SW 1271 (cell line): Measurements from ENCODE around the gene PARD3B.
A peak's percentile ranks its signal among the peaks of the same experiment; 100 is the strongest.

Experiments
- DNase-seq, 2 experiments: peaks; one replicate each; lab custom pipeline; 2025; lab: John Stamatoyannopoulos, UW

Gene PARD3B

GRCh38 chr2:204842068-204842467 is 296.8 kb downstream of the PARD3B start:
- DNase-seq = no peak

GRCh38 chr2:204842661-204843485 is 297.6 kb downstream of the PARD3B start:
- peak; percentile 46 to 73 for DNase-seq

DNA sequence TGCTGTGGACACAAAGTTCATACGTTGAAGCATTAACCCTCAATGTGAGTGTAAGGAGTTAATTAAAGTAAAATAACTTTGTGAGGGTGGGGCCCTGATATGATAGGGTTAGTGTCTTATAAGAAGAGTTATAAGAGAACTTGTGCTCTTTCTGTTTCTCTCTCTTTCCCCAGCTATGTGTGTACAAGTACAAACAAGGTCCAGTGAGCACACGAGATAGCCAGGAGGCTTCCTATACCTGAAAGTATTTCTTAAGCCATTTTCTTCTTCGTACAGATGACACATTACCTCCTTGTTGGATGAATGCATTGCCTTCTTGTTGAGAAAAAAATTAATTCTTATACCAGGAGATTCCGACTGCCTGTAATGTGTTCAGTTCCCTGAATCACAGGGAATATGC is 301.2 kb downstream of the PARD3B start:
- DNase-seq = no peak

DNA sequence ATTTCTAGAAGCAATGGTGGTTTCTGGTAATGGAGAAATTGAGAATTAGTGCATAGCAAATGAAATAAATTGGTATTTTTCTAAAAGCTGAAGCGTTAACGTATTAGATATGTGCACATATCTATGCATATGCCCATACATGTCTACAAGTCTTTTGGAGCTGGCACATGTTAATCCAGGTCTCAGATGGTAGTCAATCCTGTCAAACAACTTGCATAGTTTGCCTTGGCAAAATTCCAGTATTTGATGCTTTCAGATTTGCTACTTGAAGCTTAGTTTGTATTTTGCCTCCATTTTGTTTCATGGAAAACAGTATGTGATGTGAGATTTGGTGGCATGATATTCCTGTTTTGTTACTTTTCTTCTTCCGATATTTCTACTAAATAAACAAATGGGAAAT is 304.6 kb downstream of the PARD3B start:
- DNase-seq = no peak

GRCh38 chr2:204850581-204850980 is 305.3 kb downstream of the PARD3B start:
- no peak for DNase-seq

DNA sequence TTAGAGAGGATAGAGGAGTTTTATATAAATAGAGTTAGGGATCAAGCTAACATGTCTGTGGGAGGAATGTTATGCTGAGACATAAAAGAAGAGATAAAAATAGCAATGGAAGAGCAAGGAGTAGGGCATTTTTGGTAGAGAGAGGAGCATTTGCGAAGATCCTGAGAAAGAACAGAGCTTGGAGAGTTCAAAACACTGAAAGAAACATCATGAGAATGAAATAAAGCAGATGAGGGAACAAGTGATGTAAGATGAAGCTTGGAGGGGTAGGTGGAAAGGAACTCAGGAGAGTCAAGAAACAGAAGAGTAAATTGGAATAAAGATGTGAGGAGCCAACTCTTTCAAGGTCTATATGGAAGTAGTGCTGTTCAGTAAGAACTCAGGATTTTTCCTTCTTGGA is 308.6 kb downstream of the PARD3B start:
- DNase-seq = no peak

DNA sequence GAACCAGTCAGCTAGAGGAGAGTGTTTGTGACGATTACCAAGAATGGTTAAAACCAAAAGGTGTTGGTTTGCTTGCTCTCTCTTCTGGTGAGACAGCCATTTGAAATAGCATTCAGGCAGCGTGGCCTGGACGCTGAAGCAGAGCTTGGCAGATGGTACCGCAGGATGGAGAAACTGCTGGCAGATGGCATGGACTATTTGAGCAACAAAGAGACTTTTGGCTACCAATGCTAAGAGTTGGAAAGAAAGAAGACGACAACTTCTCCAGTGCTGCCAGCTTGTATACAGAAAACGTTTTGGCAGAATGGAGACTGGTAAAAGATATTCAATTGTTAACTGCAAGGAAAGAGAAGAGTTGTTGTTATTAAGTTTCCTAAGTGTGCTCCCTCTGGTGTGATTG is 315.0 kb downstream of the PARD3B start:
- no peak for DNase-seq

DNA sequence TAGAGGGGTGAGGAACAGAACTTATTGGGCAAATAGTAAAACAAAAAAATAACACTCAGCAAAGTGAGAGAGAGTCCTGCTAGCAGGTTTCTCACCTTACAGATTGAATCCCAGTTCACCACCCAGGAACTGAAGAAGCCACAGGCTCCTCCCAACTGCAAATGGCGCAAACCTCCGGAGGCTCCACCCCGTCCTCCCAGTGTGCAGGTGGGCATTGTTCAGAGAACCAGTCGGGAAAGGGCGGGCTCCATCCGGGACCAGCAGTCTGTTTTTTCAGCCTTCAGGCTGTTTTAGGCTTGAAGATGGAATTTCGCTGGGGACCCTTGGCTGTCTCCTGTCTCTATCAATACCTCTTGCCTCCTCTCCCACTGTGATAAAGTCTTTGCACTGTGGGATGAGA is 317.5 kb downstream of the PARD3B start:
- DNase-seq = no peak

- DNase-seq = no peak
Observed at GRCh38 chr2:204863336-204863735, 318.1 kb downstream of the PARD3B start.

DNA sequence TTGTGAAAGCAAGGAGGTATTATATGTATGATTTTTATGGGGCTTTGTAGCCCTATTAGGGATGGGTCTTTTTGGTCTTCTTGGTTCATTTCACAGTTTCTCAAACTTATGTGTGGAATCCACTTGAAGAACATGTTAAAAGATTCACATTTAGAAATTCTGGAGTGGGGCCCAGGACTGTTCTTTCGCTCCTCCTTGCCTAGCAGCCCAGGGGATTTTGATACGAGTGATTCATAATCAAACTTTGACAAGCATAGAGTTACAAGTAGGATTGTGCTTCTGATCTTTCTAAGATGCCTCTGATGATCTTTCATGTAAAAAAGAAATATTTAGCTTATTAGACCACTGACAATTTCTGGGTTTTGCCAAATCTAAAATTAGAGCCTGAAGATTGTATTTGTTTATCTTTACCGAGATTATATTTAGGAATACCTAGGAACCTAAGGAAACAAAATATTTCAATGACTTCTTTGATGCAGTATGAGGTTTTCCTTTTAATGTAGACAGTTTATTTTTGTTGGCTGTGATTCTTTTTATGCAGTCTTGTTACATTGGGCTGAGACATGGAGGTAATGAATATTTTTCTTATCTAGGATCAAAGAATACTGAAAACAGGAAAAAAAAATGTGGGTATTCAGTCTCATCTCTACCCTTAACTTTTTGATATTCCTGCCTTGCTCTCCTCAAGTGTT is 324.0 kb downstream of the PARD3B start:
- no peak for DNase-seq

DNA sequence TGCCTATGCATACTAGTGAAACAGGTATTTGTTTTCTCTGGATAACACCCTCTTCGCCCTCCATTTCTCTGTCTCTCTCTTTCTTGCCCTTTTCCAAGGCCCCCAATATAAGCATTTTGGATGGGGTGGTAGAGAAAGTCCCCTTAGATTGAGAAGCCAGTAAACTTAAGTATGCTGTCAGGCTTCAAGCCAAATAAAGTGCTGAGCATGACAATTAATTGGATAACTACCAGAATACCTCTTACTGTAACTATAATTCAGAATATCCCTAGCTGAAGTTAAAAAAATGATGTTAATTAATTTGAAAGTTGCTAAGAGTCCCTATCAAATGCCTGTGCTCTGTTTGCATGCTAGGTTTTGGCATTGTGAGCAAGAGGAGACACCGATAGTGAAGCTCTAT is 324.8 kb downstream of the PARD3B start:
- DNase-seq = no peak

DNA sequence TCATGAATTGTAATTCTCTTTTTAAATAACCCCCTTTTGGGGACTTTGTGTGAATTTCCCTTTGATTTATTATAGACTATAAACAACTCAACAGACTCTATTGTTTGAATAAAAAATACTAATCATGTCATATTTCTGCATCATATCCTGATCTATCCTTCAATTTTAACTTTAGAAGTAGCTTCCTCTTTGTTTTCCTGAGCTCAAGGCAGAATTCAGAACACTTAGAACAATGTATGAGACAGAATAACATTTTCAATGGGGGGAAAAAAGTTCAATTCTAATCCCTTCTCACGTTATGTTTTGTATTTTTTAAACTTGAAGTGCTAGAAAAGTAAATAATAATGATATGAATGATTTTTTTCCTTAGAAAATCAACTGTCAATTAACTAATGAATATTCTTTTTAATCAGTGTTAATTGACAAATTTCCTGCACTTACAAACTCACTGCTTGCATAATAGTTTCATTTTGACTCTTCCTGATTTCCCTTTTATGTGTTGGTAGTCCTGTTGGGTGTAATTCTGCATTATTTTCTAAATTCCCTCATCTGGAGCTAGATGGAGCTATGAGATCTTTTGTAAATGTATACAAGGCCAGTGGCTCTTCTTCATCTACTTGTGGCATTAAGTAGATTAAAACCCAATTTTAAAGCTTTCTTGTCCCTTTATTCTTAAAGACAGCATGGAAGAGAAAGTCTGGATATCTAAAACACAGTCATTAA is 326.1 kb downstream of the PARD3B start:
- DNase-seq = peak in 1 of 2 experiments; percentile 24

GRCh38 chr2:204876311-204876710 is 331.0 kb downstream of the PARD3B start:
- DNase-seq = no peak

DNA sequence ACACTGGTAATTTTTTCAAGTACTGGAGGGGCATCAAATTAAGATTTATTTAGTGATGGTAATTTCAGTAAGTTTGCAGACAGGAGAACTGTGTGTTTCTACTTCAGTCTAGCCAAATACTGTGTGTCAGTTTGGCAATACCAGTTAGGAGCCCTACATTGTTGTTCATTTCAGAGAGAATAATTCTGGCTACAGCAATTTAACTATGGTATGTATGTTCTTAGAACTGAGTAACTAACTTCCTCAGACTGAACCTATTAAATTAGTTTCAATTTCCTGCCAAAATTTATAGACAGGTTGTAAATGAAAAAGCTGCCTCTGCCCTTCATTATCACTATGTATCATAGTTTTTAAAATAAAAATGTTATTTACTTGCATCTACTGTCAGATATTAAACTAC is 332.4 kb downstream of the PARD3B start:
- DNase-seq = no peak

DNA sequence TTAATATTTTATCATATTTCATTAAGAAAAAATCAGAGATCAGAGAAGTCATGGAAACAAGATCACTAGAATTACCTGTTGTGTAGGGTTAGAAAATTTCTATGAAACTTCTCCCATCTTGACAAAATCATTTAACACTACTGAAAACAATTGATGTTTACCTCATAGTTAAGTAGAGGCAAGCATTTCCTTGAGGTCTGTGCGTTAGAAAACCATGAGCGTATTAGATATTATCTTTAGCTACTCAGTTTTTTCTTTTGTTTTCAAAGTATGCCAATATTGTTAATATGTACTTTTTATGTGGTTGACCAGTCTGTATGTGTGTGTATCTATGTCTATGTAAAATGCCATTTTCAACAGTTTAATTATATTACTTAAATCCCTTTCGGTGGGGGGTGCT is 335.7 kb downstream of the PARD3B start:
- DNase-seq = no peak

DNA sequence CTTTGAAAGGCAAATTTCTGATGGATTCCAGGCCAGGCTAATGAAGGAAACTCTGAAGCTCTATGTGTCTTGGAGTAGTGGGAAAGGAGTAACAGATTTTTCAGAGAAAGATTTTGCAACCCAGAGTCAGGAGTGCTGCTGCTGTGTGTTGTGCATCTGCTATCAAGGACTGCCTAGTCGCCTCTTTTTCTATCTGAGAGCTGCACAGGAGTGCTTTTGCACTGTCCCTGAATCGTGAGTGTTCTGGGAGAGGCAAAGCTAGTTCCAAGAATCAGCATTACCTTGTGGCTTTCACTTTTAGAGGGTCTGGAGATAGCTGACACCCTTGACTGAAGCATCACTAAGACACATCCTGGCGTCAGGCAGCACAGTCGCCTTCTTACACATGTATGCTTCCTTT is 336.4 kb downstream of the PARD3B start:
- no peak for DNase-seq

GRCh38 chr2:204885747-204886146 is 340.5 kb downstream of the PARD3B start:
- no peak for DNase-seq

DNA sequence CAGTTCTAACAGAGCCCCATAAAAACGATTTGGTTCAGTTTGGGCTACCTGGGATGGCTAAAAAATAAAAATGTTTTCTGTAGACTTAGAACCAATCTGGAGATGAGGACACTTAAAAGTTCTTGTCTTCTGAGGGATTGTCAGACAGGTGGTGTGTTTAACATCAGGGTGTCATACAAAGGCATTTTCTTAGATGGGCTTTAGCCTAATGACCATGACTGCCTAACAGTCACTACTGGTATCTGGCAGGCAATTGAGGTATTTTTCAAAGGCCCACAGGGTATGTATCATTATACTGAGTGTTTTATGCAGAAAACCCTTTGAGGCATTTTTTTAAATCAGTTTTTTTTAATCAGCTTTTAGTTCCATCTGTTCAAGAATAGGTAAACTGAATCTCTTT is 341.4 kb downstream of the PARD3B start:
- no peak for DNase-seq

DNA sequence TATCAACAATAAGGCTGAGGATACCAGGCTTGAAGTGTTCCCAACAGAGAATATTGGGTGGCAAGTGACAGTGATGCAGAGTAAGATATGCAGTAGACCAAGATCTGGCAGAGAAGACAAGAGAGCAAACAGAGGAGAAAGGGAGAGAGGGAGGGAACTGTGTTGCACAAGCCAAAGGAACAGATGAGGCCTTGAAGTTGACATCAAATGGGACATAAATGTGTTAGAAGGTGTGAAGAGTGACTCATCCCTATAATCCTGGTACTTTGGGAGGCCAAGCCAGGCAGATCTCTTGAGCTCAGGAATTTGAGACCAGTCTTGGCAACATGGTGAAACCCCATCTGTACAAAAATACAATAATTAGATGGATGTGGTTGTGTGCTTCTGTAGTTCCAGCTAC is 342.9 kb downstream of the PARD3B start:
- no peak for DNase-seq

GRCh38 chr2:204890680-204891079 is 345.4 kb downstream of the PARD3B start:
- no peak for DNase-seq

DNA sequence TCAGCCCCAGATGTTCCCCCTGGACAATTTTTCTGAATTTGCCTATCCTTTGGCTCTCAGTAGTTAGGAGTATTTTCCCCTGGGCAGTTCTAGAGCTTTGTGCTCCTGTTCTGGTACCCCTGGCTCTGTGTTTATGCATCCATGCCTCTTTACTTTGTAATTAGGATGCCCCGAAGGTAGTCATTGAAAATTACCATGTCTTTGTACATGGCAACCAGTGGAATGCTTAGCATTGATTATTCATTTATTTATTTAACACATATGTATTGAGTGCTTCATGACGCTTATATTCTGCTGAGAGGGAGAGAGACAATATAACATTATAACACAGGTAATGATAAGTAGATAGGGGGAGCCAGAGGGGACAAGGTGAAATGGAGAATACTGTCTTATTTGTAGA is 346.5 kb downstream of the PARD3B start:
- no peak for DNase-seq

GRCh38 chr2:204892506-204893255 is 347.4 kb downstream of the PARD3B start:
- no peak for DNase-seq
